GM18505 (cell line): ENCODE measurements around the gene EMP3.
"Not testable (repeated sequence)": the region's sequence is repeated elsewhere in the genome, so short reads cannot be mapped to it uniquely, and the experiment has no call there.

ENCODE experiments used
- ATAC-seq: cut with Tn5 transposase; IDR thresholded peaks from one replicate; pipeline ENCODE4 v1.9.1; 2021; ENCODE audit not compliant: unreplicated experiment
- POLR2A ChIP-seq: IDR thresholded peaks from 4 replicates; pipeline ENCODE4 v1.6.1; 2011; ENCODE audit warnings: borderline replicate concordance; ENCODE audit not compliant: insufficient read depth, insufficient read length; ENCODE audit errors: extremely low read depth

EMP3 gene

GRCh38 chr19:48364598-48365348, 39.4 kb downstream of the EMP3 start:
- no peak for TF ChIP-seq POLR2A
- ATAC-seq = no peak

GRCh38 chr19:48365602-48366001, 40.2 kb downstream of the EMP3 start:
- no peak for TF ChIP-seq POLR2A
- ATAC-seq = no peak

GRCh38 chr19:48367855-48368254, 42.5 kb downstream of the EMP3 start:
- no peak for TF ChIP-seq POLR2A
- ATAC-seq = no peak

- no peak for TF ChIP-seq POLR2A
- ATAC-seq = no peak
These were observed 43.6 kb downstream of the EMP3 start for GRCh38 chr19:48368936-48369335.

GRCh38 chr19:48370955-48371354, 45.6 kb downstream of the EMP3 start:
- no peak for ATAC-seq
- no peak for TF ChIP-seq POLR2A

- no peak for TF ChIP-seq POLR2A
- no peak for ATAC-seq
These were observed 46.0 kb downstream of the EMP3 start for GRCh38 chr19:48371367-48371766.

- ATAC-seq = not testable (repeated sequence)
These were observed 46.4 kb downstream of the EMP3 start for GRCh38 chr19:48371771-48372170.

GRCh38 chr19:48372904-48373303, 47.6 kb downstream of the EMP3 start:
- no peak for ATAC-seq
- TF ChIP-seq POLR2A = no peak

- no peak for ATAC-seq
These were observed 48.2 kb downstream of the EMP3 start for GRCh38 chr19:48373567-48373966.

GRCh38 chr19:48378194-48378570, 52.8 kb downstream of the EMP3 start:
- ATAC-seq = no peak
- no peak for TF ChIP-seq POLR2A

More at GRCh38 chr19:48373567-48373966, 48.2 kb downstream of the EMP3 start:
- no peak for TF ChIP-seq POLR2A

- TF ChIP-seq POLR2A = no peak
- ATAC-seq = no peak
These were observed 53.7 kb downstream of the EMP3 start for GRCh38 chr19:48379058-48379457.
